Stomach (tissue), 9 donors: ENCODE measurements around the gene ADAM19. TPM values are rescaled to one million over a fixed set of nuclear protein-coding genes. Genes with fewer than 3 reads are reported as not detected.
A peak's percentile ranks its signal among the peaks of the same experiment; 100 is the strongest.

Experiments
- DNase-seq, 2 donors: peaks; one replicate each; pipeline versions ENCODE4 v3.0.0 to v3.0.0-alpha.2; 2013 to 2019
- H3K27ac ChIP-seq, 5 donors: fragments of 200-600 bp in 4 of 5; sonication (generic) in 4 of 5; one replicate each; pipeline ENCODE4 v1.5.1; 2013 to 2019; ENCODE audit warnings: mild to moderate bottlenecking in 1 of 5, moderate library complexity in 1 of 5
- H3K27me3 ChIP-seq, 3 donors: fragments of 200-600 bp; sonication (generic); one replicate each; pipeline ENCODE4 v1.5.1; 2017 to 2019; ENCODE audit warnings: mixed run types in 1 of 3
- H3K36me3 ChIP-seq, 4 donors: fragments of 200-600 bp; sonication (generic); 1 replicate in 3 of 4; 2 replicates in 1 of 4; pipeline ENCODE4 v1.5.1; 2016 to 2019
- H3K4me1 ChIP-seq, 4 donors: fragments of 200-600 bp; sonication (generic); one replicate each; pipeline ENCODE4 v1.5.1; 2016 to 2019
- H3K4me3 ChIP-seq, 4 donors: fragments of 200-600 bp; sonication (generic) in 3 of 4; one replicate each; pipeline ENCODE4 v1.5.1; 2016 to 2019; ENCODE audit warnings: mild to moderate bottlenecking in 1 of 4
- H3K9me3 ChIP-seq, 4 donors: fragments of 200-600 bp; sonication (generic); one replicate each; pipeline ENCODE4 v1.5.1; 2016 to 2019
- EP300 ChIP-seq: sonication (generic); formaldehyde crosslinking; IDR thresholded peaks from one replicate; pipeline ENCODE4 v1.6.1; 2017; ENCODE audit warnings: antibody characterized with exemption
- POLR2A ChIP-seq, 4 donors: fragments of 450-650 bp; IDR thresholded peaks; one replicate each; pipeline ENCODE4 v1.6.1; 2016; ENCODE audit warnings: antibody characterized with exemption in 4 of 4, control low read depth in 2 of 4, mild to moderate bottlenecking in 1 of 4, moderate library complexity in 1 of 4
- POLR2AphosphoS5 ChIP-seq, 3 donors: sonication (generic); formaldehyde crosslinking; IDR thresholded peaks; one replicate each; pipeline ENCODE4 v1.6.1; 2016; ENCODE audit warnings: antibody characterized with exemption in 3 of 3
- WGBS, 5 donors: extraction: QIAGEN DNeasy Blood & Tissue Kit in 3 of 5; methylation state at CpG; one replicate each; pipeline versions ENCODE4 v1.1.5 to v1.1.7; 2013 to 2018; 5-methylcytosine and 5-hydroxymethylcytosine counted together
- intact Hi-C: fragments of 100-400 bp; cut with DNase I; formaldehyde crosslinking; loops from one replicate; pipeline ENCODE4 v1.15.1; 2023; ENCODE audit warnings: low total_unique reads
- polyA plus RNA-seq, 3 donors: library from polyadenylated mRNA; stranded (reverse); fragments of 200-250 nt; gene quantifications; one replicate each; pipeline ENCODE4 v1.2.3, GENCODE V29; 2013
- total RNA-seq, 5 donors: library from RNA; depleted of rRNA; stranded (reverse); fragments of >200 nt; gene quantifications; one replicate each; pipeline versions ENCODE4 v1.1.0 to v1.2.3, GENCODE V29; 2014 to 2016
- TF ChIP-seq, protein P1 (sequence below), 7 experiments: fragments of 450-650 bp in 4 of 7; fragments of 200-600 bp in 3 of 7; sonication (generic) in 3 of 7; IDR thresholded peaks; one replicate each; pipeline ENCODE4 v1.5.1; 2016 to 2019; ENCODE audit warnings: antibody characterized with exemption in 7 of 7, control low read depth in 2 of 7, mild to moderate bottlenecking in 1 of 7
- donor health status: healthy with polysubstance abuse.
- donor health status: Bipolar disorder and iron deficiency.
- donor health status: healthy.

The ADAM19 gene
- total and polyA plus RNA-seq, 8 donors, result 1.2 to 42.8 (median 6.4) TPM

DNA sequence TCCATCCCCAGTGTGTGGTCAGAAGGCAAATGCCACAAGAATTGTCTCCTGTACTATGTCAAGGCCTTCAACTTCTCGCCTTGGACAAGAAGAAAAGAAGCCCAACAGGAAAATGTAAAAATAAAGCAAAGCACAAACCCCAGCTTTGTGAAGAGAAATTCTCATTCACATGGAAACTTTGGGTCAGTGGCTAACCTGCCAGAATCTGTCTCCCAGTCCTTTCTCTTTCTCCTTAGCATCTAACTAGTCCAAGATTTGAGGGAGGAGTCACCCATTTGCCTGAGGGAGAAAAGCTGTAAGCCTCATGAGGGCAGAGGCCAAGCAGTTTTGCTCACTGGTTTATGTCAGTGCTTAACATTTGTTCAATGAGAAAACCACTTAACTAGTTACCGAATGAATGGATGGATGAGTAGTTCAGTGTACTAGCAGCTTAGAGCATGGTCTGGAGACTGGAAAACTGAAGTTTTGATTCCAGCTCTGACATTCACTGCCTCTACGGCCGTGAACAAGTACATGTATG lies 36.0 kb downstream of the ADAM19 start:
- Histone ChIP-seq H3K4me3 (no peak overlapping the region), H3K36me3 (peaks cover 0 to 11% (median 4%) of the 10 kb centered on the region in 4 donors), H3K27me3 (no peaks in the 10 kb centered on the region), H3K9me3 (no peaks in the 10 kb centered on the region), H3K27ac (peak overlapping the region in 4 of 5 donors; percentile 76 to 86 (median 84)), H3K4me1 (peaks cover 19 to 86% (median 52%) of the 10 kb centered on the region in 4 donors)
- WGBS, 5 donors, result 68 to 82% (median 75%) methylated on average over 4 of the region's 4 CpGs
- no peak for TF ChIP-seq POLR2A (IDR thresholded peaks at IDR 0.05)
- TF ChIP-seq, protein P1, sequence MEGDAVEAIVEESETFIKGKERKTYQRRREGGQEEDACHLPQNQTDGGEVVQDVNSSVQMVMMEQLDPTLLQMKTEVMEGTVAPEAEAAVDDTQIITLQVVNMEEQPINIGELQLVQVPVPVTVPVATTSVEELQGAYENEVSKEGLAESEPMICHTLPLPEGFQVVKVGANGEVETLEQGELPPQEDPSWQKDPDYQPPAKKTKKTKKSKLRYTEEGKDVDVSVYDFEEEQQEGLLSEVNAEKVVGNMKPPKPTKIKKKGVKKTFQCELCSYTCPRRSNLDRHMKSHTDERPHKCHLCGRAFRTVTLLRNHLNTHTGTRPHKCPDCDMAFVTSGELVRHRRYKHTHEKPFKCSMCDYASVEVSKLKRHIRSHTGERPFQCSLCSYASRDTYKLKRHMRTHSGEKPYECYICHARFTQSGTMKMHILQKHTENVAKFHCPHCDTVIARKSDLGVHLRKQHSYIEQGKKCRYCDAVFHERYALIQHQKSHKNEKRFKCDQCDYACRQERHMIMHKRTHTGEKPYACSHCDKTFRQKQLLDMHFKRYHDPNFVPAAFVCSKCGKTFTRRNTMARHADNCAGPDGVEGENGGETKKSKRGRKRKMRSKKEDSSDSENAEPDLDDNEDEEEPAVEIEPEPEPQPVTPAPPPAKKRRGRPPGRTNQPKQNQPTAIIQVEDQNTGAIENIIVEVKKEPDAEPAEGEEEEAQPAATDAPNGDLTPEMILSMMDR (IDR thresholded peaks at IDR 0.05), result no peak
- TF ChIP-seq POLR2AphosphoS5 (IDR thresholded peaks at IDR 0.05), result no peak
- no peak for TF ChIP-seq EP300
- intact Hi-C loops, result no loop called here
- DNase-seq, result no peak

DNA sequence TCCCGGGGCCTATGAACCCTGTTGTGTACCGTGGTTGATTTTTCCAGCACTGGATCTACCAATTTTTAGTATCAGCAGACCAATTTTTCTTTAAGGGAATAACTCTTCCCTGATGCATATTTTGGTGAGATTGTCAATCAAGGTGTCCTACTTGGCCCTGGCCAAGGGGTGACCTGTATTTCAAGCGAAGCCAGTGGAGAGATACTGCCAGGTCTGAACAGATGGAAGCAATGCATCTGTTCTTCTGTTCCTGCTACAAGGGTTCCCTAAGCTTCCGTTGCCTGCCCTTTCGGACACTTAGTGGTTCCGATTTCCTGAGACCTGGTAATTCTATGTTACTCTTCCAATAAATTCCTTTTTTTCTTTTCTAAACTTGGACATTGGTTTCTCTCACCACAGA lies 37.3 kb downstream of the ADAM19 start:
- intact Hi-C loops, result no loop called here
- TF ChIP-seq, protein P1 (IDR thresholded peaks at IDR 0.05), result no peak
- no peak for TF ChIP-seq EP300
- TF ChIP-seq POLR2A (IDR thresholded peaks at IDR 0.05), result no peak
- TF ChIP-seq POLR2AphosphoS5 (IDR thresholded peaks at IDR 0.05), result no peak
- peaks cover 0 to 11% (median 4%) of the 10 kb centered on the region in 4 donors for H3K36me3 ChIP-seq
- no peaks in the 10 kb centered on the region for H3K27me3 ChIP-seq
- H3K4me3 ChIP-seq, result no peak overlapping the region
- H3K9me3 ChIP-seq, result no peaks in the 10 kb centered on the region
- H3K4me1 ChIP-seq, result peaks cover 11 to 85% (median 53%) of the 10 kb centered on the region in 4 donors
- WGBS, 5 donors, result 89 to 97% (median 92%) methylated on average over 6 of the region's 6 CpGs
- peak overlapping the region in 4 of 5 donors; percentile 76 to 86 (median 84) for H3K27ac ChIP-seq
- no peak for DNase-seq

DNA sequence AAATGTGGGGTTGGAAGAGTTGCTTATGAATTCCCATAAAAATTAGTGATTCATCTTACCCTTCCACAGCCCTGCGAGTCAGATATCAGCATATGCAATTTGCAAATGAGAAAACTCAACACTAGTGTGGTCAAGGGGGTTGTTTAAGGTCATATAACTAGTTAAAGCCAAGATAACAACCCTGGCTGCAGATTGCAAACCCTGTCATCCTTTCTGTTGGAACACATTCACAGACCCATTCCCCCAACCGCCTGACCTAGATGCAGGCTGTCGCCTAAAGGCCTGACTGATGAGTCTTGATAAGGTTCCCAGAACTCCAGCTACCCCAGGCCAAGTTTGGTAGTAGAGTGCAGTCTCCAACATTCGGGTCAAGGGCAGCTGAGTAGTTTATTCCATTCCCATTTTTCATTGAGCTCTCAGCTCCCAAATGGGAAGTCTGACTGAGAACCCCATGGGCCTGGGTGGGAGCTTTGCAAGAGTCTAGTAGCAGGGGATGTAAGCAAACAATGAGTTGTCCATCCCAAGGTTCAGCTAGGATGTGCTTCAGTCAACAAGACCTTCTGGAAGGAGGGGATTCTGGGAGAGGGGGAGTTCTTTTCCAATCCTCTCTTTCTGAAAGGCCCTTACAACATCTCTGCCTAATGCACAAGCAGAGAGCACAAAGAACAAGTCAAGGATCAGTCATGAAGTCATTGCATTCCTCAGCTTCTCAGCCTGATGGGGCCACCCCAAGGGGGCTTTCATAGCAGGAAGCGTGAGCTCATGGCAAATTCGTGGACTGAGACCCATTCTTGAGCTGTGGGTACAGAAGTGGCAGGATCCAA lies 40.3 kb downstream of the ADAM19 start:
- DNase-seq, result peak in 1 of 2 donors; percentile 76
- Histone ChIP-seq H3K9me3 (no peaks in the 10 kb centered on the region), H3K27me3 (no peaks in the 10 kb centered on the region), H3K4me1 (peaks cover 1 to 59% (median 37%) of the 10 kb centered on the region in 4 donors), H3K27ac (peak overlapping the region; percentile 23 to 85 (median 79)), H3K36me3 (peaks cover 0 to 20% (median 8%) of the 10 kb centered on the region in 4 donors), H3K4me3 (no peak overlapping the region)
- TF ChIP-seq POLR2AphosphoS5 (IDR thresholded peaks at IDR 0.05) (peak in 2 of 3 donors; percentile 42 to 52), POLR2A (IDR thresholded peaks at IDR 0.05) (no peak), EP300 (peak; percentile 46)
- TF ChIP-seq, protein P1 (IDR thresholded peaks at IDR 0.05), result no peak
- 45 to 64% (median 62%) methylated on average over 5 to 6 of the region's 6 CpGs for WGBS, 5 donors
- intact Hi-C loops, result no loop called here

DNA sequence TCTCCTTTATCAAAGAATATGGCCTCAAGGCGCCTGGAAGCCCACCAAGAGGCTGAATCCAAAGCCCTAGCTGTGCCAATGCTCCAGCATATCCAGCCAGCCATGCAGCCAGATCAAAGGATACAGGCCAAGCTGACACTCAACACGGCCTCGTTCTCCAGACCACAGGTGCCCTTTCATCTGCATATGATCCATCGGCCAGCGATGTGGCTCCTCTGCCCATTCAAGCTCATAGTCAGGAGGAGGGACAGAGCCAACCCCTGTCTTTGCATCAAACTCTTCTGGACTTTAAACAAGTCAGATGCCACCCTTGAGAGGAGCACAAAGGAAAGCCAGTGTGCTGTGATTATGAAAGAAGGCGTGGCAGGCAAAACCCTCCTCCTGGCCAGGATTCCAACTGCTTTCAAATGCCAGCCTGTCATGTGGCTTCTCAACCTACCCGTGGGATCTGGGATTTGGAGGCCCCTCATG lies 42.5 kb downstream of the ADAM19 start:
- Histone ChIP-seq H3K4me1 (peaks cover 9 to 62% (median 45%) of the 10 kb centered on the region in 4 donors), H3K4me3 (no peak overlapping the region), H3K36me3 (peaks cover 0 to 28% (median 11%) of the 10 kb centered on the region in 4 donors), H3K27me3 (no peaks in the 10 kb centered on the region), H3K9me3 (no peaks in the 10 kb centered on the region), H3K27ac (peak overlapping the region in 4 of 5 donors; percentile 52 to 85 (median 81))
- no peak for DNase-seq
- WGBS, 5 donors, result 74 to 81% (median 75%) methylated on average over 7 of the region's 7 CpGs
- TF ChIP-seq, protein P1 (IDR thresholded peaks at IDR 0.05), result no peak
- TF ChIP-seq POLR2AphosphoS5 (IDR thresholded peaks at IDR 0.05) (no peak), EP300 (no peak), POLR2A (IDR thresholded peaks at IDR 0.05) (no peak)
- intact Hi-C loops, result no loop called here
